ENCODE results near the gene C15orf39. TPM values are rescaled to one million over a fixed set of nuclear protein-coding genes. Genes with fewer than 3 reads are reported as not detected.

C15orf39 gene
- polyA plus RNA-seq, 3 donors, result 8.9 to 80.7 (median 18.2) TPM

- 10% methylated on average over 47 of the region's 53 CpGs for WGBS (ENCODE audit: insufficient coverage)
- no peaks in the 10 kb centered on the region for H3K9me3 ChIP-seq (replicated peaks in 1 of 2; ENCODE audit: control insufficient read depth in 1 of 2, insufficient read depth in 1 of 2, low read length in 2 of 2)
- H3K36me3 Mint-ChIP-seq, result peaks cover 9 to 21% of the 10 kb centered on the region in 2 donors
- peak overlapping the region in 1 of 2 donors; percentile 35 for H3K27ac ChIP-seq (ENCODE audit: low read depth in 1 of 2, low read length in 2 of 2)
- H3K79me2 ChIP-seq (ENCODE audit: insufficient read depth, low read length), result no peaks in the 10 kb centered on the region
- peak overlapping the region in 3 of 7 donors; percentile 25 to 70 (median 54) for H3K27ac Mint-ChIP-seq
- peaks cover 0 to 22% of the 10 kb centered on the region in 2 donors for H3K27me3 ChIP-seq (ENCODE audit: control insufficient read depth in 2 of 2, insufficient read depth in 2 of 2, low read length in 2 of 2)
- no peak for TF ChIP-seq CTCF (IDR thresholded peaks at IDR 0.05)
- H3K4me1 ChIP-seq (ENCODE audit: control insufficient read depth in 1 of 2, insufficient read depth in 2 of 2, low read length in 2 of 2), result peaks cover 68 to 74% of the 10 kb centered on the region in 2 donors
- peaks cover 24 to 35% (median 30%) of the 10 kb centered on the region in 3 donors for H3K27me3 Mint-ChIP-seq (ENCODE audit: low read depth in 3 of 3)
- peak overlapping the region; percentile 69 to 91 for H3K4me3 Mint-ChIP-seq
- peak overlapping the region; percentile 67 for H3K9ac ChIP-seq (ENCODE audit: insufficient read depth, low read length, poor library complexity, severe bottlenecking)
- peak overlapping the region; percentile 82 for H2AFZ ChIP-seq (ENCODE audit: insufficient read depth, low read depth, low read length, poor library complexity, severe bottlenecking)
- peak in 2 of 3 donors; percentile 38 to 41 for DNase-seq
- peaks cover 71% of the 10 kb centered on the region for H3K4me1 Mint-ChIP-seq
- H3K9me3 Mint-ChIP-seq, result peaks cover 0 to 2% (median 0%) of the 10 kb centered on the region in 7 donors
- H3K4me2 ChIP-seq (replicated peaks; ENCODE audit: extremely low read depth, low read length, poor library complexity, severe bottlenecking), result peak overlapping the region; percentile 90
- no peaks in the 10 kb centered on the region for H4K20me1 ChIP-seq (ENCODE audit: insufficient read depth, low read length)
- intact Hi-C loops (cut with micrococcal nuclease), result loop anchor here in 1 of 2 donors (2.0 kb wide), 1 partner anchor 22 kb away; the partner anchor contains the start of gene C15orf39
- H3K4me3 ChIP-seq (replicated peaks in 1 of 3; ENCODE audit: low read depth in 2 of 3, low read length in 3 of 3), result peak overlapping the region; percentile 11 to 73 (median 41)
- H3K36me3 ChIP-seq (replicated peaks in 1 of 2; ENCODE audit: control insufficient read depth in 1 of 2, insufficient read depth in 2 of 2, low read length in 2 of 2), result no peaks in the 10 kb centered on the region
Measured at GRCh38 chr15:75178171-75178937, 23.3 kb upstream of the C15orf39 start.

- Histone ChIP-seq H3K4me1 (ENCODE audit: control insufficient read depth in 1 of 2, insufficient read depth in 2 of 2, low read length in 2 of 2) (peaks cover 61 to 68% of the 10 kb centered on the region in 2 donors), H3K9me3 (replicated peaks in 1 of 2; ENCODE audit: control insufficient read depth in 1 of 2, insufficient read depth in 1 of 2, low read length in 2 of 2) (no peaks in the 10 kb centered on the region), H3K4me2 (replicated peaks; ENCODE audit: extremely low read depth, low read length, poor library complexity, severe bottlenecking) (peak overlapping the region; percentile 90), H3K36me3 (replicated peaks in 1 of 2; ENCODE audit: control insufficient read depth in 1 of 2, insufficient read depth in 2 of 2, low read length in 2 of 2) (no peaks in the 10 kb centered on the region), H4K20me1 (ENCODE audit: insufficient read depth, low read length) (no peaks in the 10 kb centered on the region), H3K79me2 (ENCODE audit: insufficient read depth, low read length) (no peaks in the 10 kb centered on the region), H3K27me3 (ENCODE audit: control insufficient read depth in 2 of 2, insufficient read depth in 2 of 2, low read length in 2 of 2) (peaks cover 0 to 22% of the 10 kb centered on the region in 2 donors), H2AFZ (ENCODE audit: insufficient read depth, low read depth, low read length, poor library complexity, severe bottlenecking) (peak overlapping the region; percentile 82), H3K27ac (ENCODE audit: low read depth in 1 of 2, low read length in 2 of 2) (peak overlapping the region in 1 of 2 donors; percentile 35), H3K9ac (ENCODE audit: insufficient read depth, low read length, poor library complexity, severe bottlenecking) (peak overlapping the region; percentile 67), H3K4me3 (replicated peaks in 1 of 3; ENCODE audit: low read depth in 2 of 3, low read length in 3 of 3) (peak overlapping the region; percentile 11 to 73 (median 41))
- Mint-ChIP-seq H3K9me3 (peaks cover 0 to 2% (median 0%) of the 10 kb centered on the region in 7 donors), H3K27ac (peak overlapping the region in 5 of 7 donors; percentile 69 to 74 (median 70)), H3K27me3 (ENCODE audit: low read depth in 3 of 3) (peaks cover 24 to 35% (median 28%) of the 10 kb centered on the region in 3 donors), H3K4me1 (peaks cover 65% of the 10 kb centered on the region), H3K4me3 (peak overlapping the region; percentile 69 to 91), H3K36me3 (peaks cover 9 to 21% of the 10 kb centered on the region in 2 donors)
- WGBS (ENCODE audit: insufficient coverage), result 1% methylated on average over 8 of the region's 20 CpGs
- no peak for DNase-seq
- TF ChIP-seq CTCF (IDR thresholded peaks at IDR 0.05), result no peak
- intact Hi-C loops (cut with micrococcal nuclease), result loop anchor here in 1 of 2 donors (2.0 kb wide), 1 partner anchor 22 kb away; the partner anchor contains the start of gene C15orf39
Measured at GRCh38 chr15:75178938-75179745, 22.5 kb upstream of the C15orf39 start.
